RPMI7951 (cell line): ENCODE data around the gene EBP. TPM values are rescaled to one million over a fixed set of nuclear protein-coding genes. Genes with fewer than 3 reads are reported as not detected.
A peak's percentile ranks its signal among the peaks of the same experiment; 100 is the strongest.
"Not testable (repeated sequence)": the region's sequence is repeated elsewhere in the genome, so short reads cannot be mapped to it uniquely, and the experiment has no call there.

Source experiments
- DNase-seq: peaks from one replicate; pipeline ENCODE4 v3.0.0-alpha.2; 2012; ENCODE audit warnings: low read depth
- total RNA-seq: library from RNA; depleted of rRNA; stranded (reverse); fragments of >200 nt; shearing (Covaris generic); gene quantifications from 2 replicates; pipeline ENCODE4 v1.2.3, GENCODE V29; 2014

Gene EBP
- total RNA-seq, 1 experiment from 2014 or later = 135 TPM

- peak; percentile 52 for DNase-seq
Measured at GRCh38 chrX:48493890-48494364, 27.7 kb upstream of the EBP start.

- no peak for DNase-seq
Measured at GRCh38 chrX:48496660-48497059, 24.9 kb upstream of the EBP start.

GRCh38 chrX:48497871-48498270, 23.7 kb upstream of the EBP start:
- no peak for DNase-seq

- DNase-seq = peak; percentile 95
Measured at GRCh38 chrX:48498374-48498809, 23.2 kb upstream of the EBP start.

GRCh38 chrX:48504261-48504660, 17.3 kb upstream of the EBP start:
- no peak for DNase-seq

GRCh38 chrX:48505481-48505880, 16.1 kb upstream of the EBP start:
- DNase-seq = no peak

- DNase-seq = no peak
Measured at GRCh38 chrX:48507246-48507645, 14.4 kb upstream of the EBP start.

- DNase-seq = peak; percentile 80
Measured at GRCh38 chrX:48508400-48509244, 13.0 kb upstream of the EBP start, which contains the start of gene PORCN. Gene PORCN, plus strand, starts transcription at chrX:48508992. Its CDS starts 829 bp downstream, at chrX:48509821.

GRCh38 chrX:48509245-48509590, 12.4 kb upstream of the EBP start:
- no peak for DNase-seq

GRCh38 chrX:48509619-48510018, 12.0 kb upstream of the EBP start:
- no peak for DNase-seq

- peak; percentile 35 for DNase-seq
Measured at GRCh38 chrX:48511560-48511959, 10.0 kb upstream of the EBP start.

GRCh38 chrX:48512371-48512935, 9.2 kb upstream of the EBP start:
- DNase-seq = no peak

GRCh38 chrX:48513670-48514069, 7.9 kb upstream of the EBP start:
- no peak for DNase-seq

GRCh38 chrX:48514126-48514806, 7.3 kb upstream of the EBP start:
- no peak for DNase-seq

GRCh38 chrX:48514868-48515460, 6.6 kb upstream of the EBP start:
- DNase-seq = no peak

GRCh38 chrX:48515842-48516241, 5.8 kb upstream of the EBP start:
- no peak for DNase-seq

GRCh38 chrX:48516285-48516684, 5.3 kb upstream of the EBP start:
- DNase-seq = no peak

- DNase-seq = no peak
Measured at GRCh38 chrX:48516987-48517386, 4.6 kb upstream of the EBP start.

GRCh38 chrX:48519481-48519880, 2.1 kb upstream of the EBP start:
- not testable (repeated sequence) for DNase-seq

GRCh38 chrX:48520455-48520854, 1.2 kb upstream of the EBP start:
- DNase-seq = no peak

- peak; percentile 29 for DNase-seq
Measured at GRCh38 chrX:48520976-48521352, 644 bp upstream of the EBP start.

GRCh38 chrX:48522291-48522690, 683 bp downstream of the EBP start:
- DNase-seq = no peak
